MG63 (cell line): ENCODE measurements around the gene HAO2. TPM values are rescaled to one million over a fixed set of nuclear protein-coding genes. Genes with fewer than 3 reads are reported as not detected.
A peak's percentile ranks its signal among the peaks of the same experiment; 100 is the strongest.
"Not testable (repeated sequence)": the region's sequence is repeated elsewhere in the genome, so short reads cannot be mapped to it uniquely, and the experiment has no call there.

ENCODE experiments used
- DNase-seq: peaks from one replicate; pipeline ENCODE4 v3.0.0-alpha.2; 2020
- H3K27me3 ChIP-seq: fragments of 250-450 bp; sonication (Bioruptor Pico); 2 replicates; pipeline ENCODE4 v1.5.1; 2020; ENCODE audit warnings: mild to moderate bottlenecking, moderate library complexity
- H3K36me3 ChIP-seq: fragments of 250-450 bp; sonication (Bioruptor Pico); 2 replicates; pipeline ENCODE4 v1.5.1; 2020; ENCODE audit warnings: mild to moderate bottlenecking, moderate library complexity
- H3K4me3 ChIP-seq: fragments of 250-450 bp; sonication (Bioruptor Pico); 2 replicates; pipeline ENCODE4 v1.5.1; 2020; ENCODE audit warnings: mild to moderate bottlenecking, moderate library complexity
- H3K9me3 ChIP-seq: fragments of 250-450 bp; sonication (Bioruptor Pico); 2 replicates; pipeline ENCODE4 v1.5.1; 2020; ENCODE audit warnings: mild to moderate bottlenecking, moderate library complexity
- total RNA-seq: library from RNA; depleted of rRNA; stranded (reverse); fragments of >200 nt; shearing (Covaris generic); gene quantifications from 2 replicates; pipeline ENCODE4 v1.2.3, GENCODE V29; 2014; ENCODE audit warnings: low replicate concordance

Gene HAO2
- total RNA-seq, 1 experiment from 2014 or later = not detected

DNA sequence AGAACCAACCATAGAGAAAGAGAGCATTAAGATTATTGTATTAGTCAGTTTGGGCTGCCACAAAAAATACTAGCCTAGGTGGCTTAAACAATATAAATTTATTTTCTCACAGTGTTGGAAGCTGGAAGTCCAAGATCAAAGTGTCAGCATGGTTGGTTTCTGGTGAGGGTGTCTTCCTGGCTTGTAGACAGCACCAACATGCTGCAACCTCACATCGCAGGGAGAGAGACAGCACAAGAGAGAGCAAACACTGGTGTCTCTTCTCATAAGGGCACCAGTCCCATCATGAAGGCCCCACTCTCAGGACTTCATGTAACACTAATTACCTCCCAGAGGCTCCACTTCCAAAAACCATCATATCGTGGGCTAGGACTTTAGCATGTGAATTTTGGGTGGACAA, 30.6 kb upstream of the HAO2 start:
- H3K9me3 ChIP-seq = no peaks in the 10 kb centered on the region
- H3K4me3 ChIP-seq = no peak overlapping the region
- no peaks in the 10 kb centered on the region for H3K27me3 ChIP-seq
- no peaks in the 10 kb centered on the region for H3K36me3 ChIP-seq
- no peak for DNase-seq

DNA sequence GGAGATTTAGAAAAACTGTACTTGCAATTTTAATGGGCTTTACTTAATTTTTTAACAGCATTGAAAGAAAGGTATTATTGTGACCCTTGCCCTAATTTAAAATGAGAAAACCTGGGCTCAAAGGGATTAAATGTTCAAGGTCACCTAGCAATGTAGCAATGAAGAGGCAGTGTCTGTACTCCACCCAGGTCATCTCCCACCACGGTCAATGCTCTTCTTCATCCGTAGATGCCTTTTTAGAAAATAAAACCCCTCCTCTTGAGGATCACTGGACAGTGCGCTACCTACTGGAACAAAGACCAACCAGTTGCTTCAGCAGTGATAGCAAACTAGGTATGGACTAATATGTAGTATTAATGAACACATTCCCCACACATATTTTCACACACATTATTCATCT, 29.8 kb upstream of the HAO2 start:
- Histone ChIP-seq H3K27me3 (no peaks in the 10 kb centered on the region), H3K4me3 (no peak overlapping the region), H3K36me3 (no peaks in the 10 kb centered on the region), H3K9me3 (no peaks in the 10 kb centered on the region)
- DNase-seq = no peak

DNA sequence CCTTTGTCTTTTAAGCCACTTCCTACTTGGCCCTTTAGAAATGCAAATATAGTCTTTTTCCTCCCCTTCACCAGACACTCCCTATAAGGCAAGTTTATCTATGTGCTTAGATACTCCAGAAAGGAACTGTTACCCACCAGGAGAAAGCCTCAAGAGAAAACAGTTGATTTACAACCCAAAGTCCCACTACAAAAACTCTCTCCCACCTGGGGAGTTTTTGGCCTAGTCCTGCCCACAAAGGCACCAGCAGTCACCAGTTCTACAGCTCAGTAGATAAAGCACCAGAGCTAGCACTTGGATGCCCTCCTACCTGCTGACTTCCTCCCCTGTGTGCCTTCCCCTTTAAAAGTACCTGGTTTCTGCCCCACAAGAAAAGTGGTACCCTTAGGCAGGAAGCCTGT, 27.7 kb upstream of the HAO2 start:
- H3K36me3 ChIP-seq = no peaks in the 10 kb centered on the region

DNA sequence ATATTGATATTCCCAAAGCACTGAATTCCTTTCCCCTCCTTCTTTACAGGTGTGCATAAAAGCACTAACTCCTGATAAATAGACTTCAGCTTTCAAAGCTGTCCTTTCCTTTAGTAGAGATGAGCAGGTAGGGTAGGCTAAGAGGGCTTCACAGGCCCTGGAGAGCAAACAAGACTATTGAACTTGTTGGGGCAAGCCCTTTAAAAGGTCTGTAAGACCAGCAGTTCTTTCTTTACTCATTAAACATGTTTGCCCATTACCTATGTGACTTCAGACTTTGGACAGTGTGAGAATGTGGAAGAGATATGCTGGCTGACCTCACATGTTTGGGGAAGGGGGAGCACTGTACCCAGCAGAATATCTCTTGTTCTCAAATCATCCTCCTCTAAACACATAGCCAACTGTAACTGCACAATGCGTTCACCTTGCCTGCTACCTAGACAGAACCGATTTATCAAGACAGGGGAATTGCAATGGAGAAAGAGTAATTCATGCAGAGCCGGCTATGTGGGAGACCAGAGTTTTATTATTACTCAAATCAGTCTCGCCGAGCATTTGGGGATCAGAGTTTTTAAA, 27.1 kb upstream of the HAO2 start:
- Histone ChIP-seq H3K27me3 (no peaks in the 10 kb centered on the region), H3K9me3 (no peaks in the 10 kb centered on the region), H3K36me3 (no peaks in the 10 kb centered on the region), H3K4me3 (no peak overlapping the region)
- no peak for DNase-seq

More for the DNA sequence above, 27.7 kb upstream of the HAO2 start:
- no peak overlapping the region for H3K4me3 ChIP-seq
- no peak for DNase-seq
- H3K9me3 ChIP-seq = no peaks in the 10 kb centered on the region
- H3K27me3 ChIP-seq = no peaks in the 10 kb centered on the region

DNA sequence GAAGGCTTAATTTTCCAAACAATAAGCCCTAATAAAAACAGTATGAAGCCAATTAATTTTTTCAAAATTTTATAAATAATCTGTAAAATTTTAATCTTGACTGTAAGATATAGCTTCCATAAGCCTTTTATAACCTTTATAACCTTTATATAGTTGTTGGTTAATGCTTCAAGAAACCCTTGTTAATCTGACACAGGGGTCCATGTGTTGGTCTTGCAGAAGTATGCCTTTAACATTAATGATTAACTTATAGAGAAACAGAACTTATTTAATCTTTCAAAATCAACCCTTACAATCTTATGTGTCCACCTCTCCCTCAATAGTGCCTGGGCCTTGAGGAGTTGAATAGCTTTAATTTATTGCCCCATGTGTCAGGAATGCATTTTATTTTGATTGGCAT, 23.2 kb upstream of the HAO2 start:
- Histone ChIP-seq H3K9me3 (no peaks in the 10 kb centered on the region), H3K27me3 (no peaks in the 10 kb centered on the region), H3K36me3 (no peaks in the 10 kb centered on the region), H3K4me3 (no peak overlapping the region)
- DNase-seq = no peak

DNA sequence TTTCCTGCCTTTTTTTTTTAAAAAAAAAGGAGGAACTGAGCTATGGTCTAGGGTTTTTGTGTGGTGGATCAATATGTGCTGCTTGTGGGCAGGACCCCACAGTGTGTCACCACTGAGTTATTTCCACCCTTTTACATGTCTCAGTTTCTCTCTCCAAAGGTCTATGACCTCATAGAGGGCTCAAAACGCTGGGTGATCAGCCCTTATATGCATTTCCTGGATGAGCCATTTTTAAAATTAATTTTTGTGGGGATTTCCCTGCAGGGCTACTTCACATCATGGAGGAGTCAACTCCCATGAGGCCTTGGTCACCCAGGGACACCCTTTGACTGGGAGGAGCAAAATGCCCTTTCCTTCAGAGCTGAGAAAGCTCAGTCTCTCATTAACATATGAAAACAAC, 20.7 kb upstream of the HAO2 start:
- Histone ChIP-seq H3K27me3 (no peaks in the 10 kb centered on the region), H3K9me3 (no peaks in the 10 kb centered on the region), H3K4me3 (no peak overlapping the region), H3K36me3 (no peaks in the 10 kb centered on the region)
- no peak for DNase-seq

DNA sequence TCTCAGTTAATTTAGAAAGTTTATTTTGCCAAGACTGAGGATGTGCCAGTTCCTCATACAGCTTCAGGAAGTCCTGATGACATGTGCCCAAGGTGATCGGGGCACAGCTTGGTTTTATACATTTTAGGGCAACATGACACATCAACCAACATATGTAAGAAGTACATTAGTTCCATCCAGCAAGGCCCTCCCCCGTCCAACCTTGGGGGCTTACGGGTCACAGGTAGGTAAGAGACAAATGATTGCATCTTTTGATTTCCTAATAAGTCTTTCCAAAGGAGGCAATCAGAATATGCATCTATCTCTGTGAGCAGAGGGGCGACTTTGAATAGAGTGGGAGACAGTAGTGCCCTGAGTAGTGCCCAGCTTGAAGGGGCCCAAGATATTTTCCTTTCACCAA, 19.6 kb upstream of the HAO2 start:
- no peaks in the 10 kb centered on the region for H3K36me3 ChIP-seq
- no peaks in the 10 kb centered on the region for H3K27me3 ChIP-seq
- DNase-seq = no peak
- no peaks in the 10 kb centered on the region for H3K9me3 ChIP-seq
- no peak overlapping the region for H3K4me3 ChIP-seq

DNA sequence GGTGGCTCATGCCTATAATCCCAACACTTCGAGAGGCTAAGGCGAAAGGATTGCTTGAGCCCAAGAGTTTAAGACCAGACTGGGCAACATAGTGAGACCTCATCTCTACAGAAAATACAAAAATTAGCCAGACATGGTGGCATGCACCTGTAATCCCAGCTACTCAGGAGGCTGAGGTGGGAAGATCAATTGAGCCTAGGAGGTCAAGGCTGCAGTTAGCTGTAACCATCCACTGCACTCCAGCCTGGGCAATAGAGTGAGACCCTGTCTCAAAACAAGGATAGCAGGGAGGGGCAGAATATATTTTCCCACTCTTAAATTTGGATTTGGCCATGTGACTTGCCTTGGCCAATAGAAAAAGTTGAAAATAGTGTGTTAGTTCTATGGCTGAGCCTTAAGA, 17.7 kb upstream of the HAO2 start:
- not testable (repeated sequence) for H3K9me3 ChIP-seq, H3K36me3 ChIP-seq, H3K4me3 ChIP-seq, H3K27me3 ChIP-seq, DNase-seq

DNA sequence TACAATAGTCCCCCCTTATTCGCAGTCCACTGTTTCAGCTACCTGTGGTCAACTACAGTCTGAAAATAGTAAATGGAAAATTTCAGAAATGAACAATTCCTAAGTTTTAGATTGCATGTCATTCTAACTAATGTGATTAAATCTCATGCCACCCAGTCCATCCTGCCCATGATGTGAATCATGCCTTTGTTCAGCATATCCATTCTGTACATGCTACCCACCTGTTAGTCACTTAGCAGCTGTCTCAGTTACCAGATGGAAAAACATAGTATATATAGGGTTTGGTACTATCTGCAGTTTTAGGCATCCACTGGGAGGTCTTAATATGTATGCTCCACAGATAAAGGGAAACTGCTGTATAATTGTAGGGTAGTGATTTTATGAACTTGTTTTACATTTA, 16.6 kb upstream of the HAO2 start:
- Histone ChIP-seq H3K9me3 (no peaks in the 10 kb centered on the region; the same call in 1 of the 2 replicates), H3K4me3 (no peak overlapping the region), H3K27me3 (no peaks in the 10 kb centered on the region), H3K36me3 (no peaks in the 10 kb centered on the region)
- DNase-seq = no peak

DNA sequence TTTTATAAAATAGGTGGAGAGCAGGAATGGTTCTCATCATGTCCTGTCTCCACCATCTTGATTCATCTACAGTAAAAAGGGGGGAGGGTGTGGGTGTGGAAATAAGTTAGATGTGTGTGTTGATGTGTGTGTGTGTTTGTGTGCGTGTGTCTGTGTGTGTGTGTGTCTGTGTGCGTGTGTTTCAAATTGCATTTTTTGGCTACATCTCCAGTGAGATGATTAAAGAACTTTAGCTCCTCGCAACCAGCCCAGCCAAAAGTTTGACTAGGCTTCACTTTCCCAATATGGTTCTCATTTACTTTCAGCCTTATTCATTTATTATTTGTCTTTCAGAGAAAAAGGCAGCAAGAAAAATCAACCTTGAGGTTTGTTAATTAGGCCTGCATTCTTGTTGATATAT, 14.7 kb upstream of the HAO2 start:
- H3K36me3 ChIP-seq = no peaks in the 10 kb centered on the region

DNA sequence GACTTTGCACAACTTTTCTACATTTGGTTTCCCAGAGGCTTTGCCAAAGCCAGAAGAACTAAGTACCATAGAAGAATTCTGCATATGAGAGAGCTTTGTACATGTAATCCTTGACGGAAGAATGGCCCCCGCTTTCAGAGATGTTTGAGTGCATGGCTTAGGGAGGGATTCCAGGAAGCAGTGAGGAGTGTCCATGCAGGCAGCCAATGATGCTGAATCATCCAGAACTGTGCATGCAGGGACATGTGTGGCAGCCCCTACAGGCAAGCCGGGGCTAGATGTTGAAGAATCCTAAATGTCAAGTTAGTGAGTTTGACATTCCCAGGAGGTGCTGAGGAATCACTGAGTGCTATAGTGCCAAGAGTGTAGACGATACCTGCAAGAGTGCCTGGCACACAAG, 9.9 kb upstream of the HAO2 start:
- H3K9me3 ChIP-seq = no peaks in the 10 kb centered on the region; the same call in 1 of the 2 replicates
- no peaks in the 10 kb centered on the region for H3K36me3 ChIP-seq
- no peak overlapping the region for H3K4me3 ChIP-seq
- no peaks in the 10 kb centered on the region for H3K27me3 ChIP-seq
- DNase-seq = peak; percentile 30

More for the DNA sequence above, 14.7 kb upstream of the HAO2 start:
- Histone ChIP-seq H3K4me3 (no peak overlapping the region), H3K27me3 (no peaks in the 10 kb centered on the region), H3K9me3 (no peaks in the 10 kb centered on the region; the same call in 1 of the 2 replicates)
- no peak for DNase-seq

DNA sequence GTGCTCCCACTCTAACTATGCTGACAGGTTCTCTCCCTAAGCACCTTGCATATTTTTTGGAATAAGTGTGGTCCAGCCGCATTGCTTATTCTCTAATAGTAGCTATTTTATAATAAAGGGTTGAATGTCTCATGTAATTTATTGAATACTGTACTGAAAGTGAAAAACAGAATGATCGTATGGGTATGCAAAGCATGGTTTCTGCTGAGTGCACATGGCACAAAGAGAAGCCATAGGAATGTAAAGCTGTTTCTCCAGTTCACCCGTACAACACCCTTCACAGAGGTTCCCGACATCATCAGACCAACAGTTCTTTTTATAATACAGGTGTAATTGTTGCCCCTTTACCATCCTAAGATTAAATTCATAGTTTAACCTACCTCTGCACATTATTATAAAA, 8.9 kb upstream of the HAO2 start:
- no peaks in the 10 kb centered on the region for H3K27me3 ChIP-seq
- no peak overlapping the region for H3K4me3 ChIP-seq
- no peak for DNase-seq
- no peaks in the 10 kb centered on the region for H3K36me3 ChIP-seq
- no peaks in the 10 kb centered on the region; the same call in 1 of the 2 replicates for H3K9me3 ChIP-seq

DNA sequence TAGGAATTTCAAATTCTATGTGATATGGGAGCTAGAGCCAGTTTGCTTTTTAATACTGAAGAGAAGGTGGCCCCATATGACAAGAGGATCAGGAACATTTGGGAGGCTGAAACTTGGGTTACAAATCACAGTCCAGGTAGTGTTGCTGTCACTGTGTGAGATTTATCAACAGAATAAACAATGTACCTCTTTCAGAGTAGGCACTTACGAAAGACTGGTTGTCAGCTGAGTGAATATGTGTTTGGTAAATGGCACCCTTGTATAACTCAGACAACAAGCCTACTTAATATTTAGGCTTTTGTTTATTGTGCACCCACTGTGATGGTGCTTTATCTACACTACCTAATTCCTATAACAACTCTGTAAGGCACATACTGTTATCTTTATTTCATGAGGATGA, 7.4 kb upstream of the HAO2 start:
- no peaks in the 10 kb centered on the region; the same call in 1 of the 2 replicates for H3K9me3 ChIP-seq
- no peak overlapping the region for H3K4me3 ChIP-seq
- H3K36me3 ChIP-seq = no peaks in the 10 kb centered on the region
- DNase-seq = no peak
- H3K27me3 ChIP-seq = no peaks in the 10 kb centered on the region

DNA sequence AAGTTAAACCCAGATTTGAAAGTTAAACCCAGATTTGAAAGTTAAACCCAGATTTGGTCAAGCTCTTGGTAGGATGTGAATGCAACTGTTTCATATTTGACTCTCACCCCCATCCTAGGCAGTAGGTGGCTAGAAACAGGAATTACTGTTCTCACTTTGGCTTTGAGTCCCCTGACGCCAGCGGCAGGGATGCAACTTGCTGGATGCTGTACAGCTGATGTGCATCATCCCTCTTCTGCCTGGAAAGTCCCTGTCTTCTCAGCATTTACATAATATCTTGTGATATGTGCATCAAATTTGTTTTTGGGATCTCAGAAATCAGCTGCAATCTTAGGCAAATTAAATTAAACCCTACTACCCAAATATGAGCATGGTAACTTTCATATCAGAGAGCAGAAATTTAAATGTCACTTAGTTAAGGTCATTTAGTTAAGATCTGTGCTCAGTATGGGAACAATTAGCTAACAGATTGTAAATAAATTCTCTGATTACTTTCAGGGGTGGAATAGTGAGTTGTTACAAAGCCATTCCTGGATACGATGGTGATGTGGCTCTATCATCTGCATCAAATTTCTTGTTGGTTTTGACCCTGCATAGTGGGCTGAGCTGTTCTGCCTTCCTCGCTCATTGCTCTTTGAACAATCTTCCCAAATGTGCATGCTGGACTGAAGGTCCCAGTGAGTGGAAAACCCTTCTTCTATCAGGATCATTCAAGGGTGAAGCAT, 6.8 kb upstream of the HAO2 start:
- Histone ChIP-seq H3K9me3 (no peaks in the 10 kb centered on the region), H3K27me3 (no peaks in the 10 kb centered on the region), H3K4me3 (no peak overlapping the region), H3K36me3 (no peaks in the 10 kb centered on the region)
- no peak for DNase-seq

DNA sequence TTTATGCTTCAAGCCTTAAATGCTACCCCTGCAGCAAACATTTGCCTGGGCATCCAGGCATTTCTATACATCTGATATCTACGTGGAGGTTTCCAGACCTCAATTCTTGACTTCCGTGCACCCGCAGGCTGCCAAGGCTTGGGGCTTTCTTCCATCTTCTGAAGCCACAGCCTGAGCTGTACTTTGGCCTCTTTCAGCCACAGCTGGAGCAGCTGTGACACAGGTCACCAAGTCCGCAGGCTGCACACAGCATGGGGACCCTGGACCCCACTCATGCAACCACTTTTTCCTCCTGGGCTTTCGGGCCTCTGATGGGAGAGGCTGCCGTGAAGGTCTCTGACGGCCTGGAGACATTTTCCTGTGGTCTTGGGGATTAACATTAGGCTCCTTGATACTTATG, 5.4 kb upstream of the HAO2 start:
- no peaks in the 10 kb centered on the region for H3K36me3 ChIP-seq
- DNase-seq = no peak
- no peak overlapping the region for H3K4me3 ChIP-seq
- H3K27me3 ChIP-seq = no peaks in the 10 kb centered on the region
- no peaks in the 10 kb centered on the region for H3K9me3 ChIP-seq

DNA sequence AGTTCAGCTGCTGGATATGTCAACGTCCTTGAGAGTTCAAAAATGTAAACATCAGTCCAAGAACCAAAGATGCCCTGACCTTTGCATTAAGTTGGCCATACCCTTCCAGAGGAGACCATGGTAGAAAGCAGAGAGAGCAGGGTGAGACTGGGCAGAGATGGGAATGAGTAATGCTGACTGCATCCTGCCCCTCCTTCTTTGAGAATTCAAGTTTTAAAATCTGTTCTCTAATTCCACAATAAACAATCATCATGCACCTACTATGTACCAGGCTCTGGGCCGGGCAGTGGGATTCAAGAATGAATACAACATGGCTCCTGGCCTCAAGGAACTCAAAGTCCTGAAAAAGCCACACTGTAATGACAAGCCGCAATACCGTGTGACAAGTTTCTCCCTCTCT, 3.9 kb upstream of the HAO2 start:
- Histone ChIP-seq H3K9me3 (no peaks in the 10 kb centered on the region), H3K27me3 (no peaks in the 10 kb centered on the region), H3K36me3 (no peaks in the 10 kb centered on the region), H3K4me3 (no peak overlapping the region)
- DNase-seq = peak; percentile 78

DNA sequence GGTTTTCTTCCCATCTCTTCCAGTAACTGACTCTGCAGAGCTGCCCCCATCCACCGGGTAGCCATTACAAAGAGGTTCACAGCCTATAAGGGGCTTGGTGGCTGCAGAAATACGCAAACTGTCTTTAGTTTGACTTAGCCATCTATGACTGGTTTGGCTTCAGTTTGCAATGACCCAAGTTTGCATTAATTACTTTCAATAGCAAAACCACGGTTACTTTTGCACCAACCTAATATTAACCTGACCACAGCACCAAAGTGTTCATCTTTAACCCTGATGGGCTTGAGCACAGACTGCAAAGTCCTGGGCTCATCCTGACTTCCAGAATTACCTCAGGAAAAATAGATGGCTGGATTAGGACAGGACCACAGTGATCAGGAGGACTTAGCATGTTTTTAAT, 2.2 kb upstream of the HAO2 start:
- Histone ChIP-seq H3K4me3 (no peak overlapping the region), H3K27me3 (no peaks in the 10 kb centered on the region), H3K36me3 (no peaks in the 10 kb centered on the region), H3K9me3 (no peaks in the 10 kb centered on the region)
- no peak for DNase-seq

DNA sequence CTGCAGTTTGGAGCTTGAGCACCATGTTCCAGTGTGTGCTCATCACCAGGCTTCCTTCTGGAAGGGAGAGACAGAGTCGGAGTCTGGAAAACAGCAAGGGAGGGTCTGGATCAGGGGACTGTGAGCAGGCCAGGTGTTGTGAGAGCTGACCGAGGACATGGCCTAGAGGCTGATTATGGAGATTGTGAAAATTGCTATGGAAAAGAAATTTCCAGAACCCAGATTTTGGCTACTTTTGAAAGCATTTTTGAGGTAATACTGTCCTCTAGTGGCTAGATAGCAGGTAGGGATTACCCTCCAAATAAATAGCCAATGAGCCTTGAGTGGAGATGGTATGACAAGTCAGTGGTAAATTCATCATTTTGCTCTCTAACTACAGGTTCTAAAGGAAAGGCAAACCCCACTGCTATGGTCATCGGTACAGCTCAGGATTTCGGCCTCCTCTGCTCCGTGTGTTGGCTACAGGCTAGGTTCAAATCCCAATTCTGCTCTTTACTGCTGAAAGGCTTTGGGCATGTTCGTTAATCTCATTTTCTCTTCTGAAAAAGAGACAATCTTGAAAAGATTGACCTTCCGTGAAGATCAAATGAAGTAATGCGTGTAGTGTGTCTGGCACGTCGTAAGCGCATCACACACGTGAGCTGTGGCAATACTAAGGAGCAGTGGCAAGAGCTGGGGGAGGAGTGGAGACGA, 1.0 kb upstream of the HAO2 start:
- DNase-seq = no peak
- H3K4me3 ChIP-seq = no peak overlapping the region
- no peaks in the 10 kb centered on the region for H3K9me3 ChIP-seq
- no peaks in the 10 kb centered on the region for H3K36me3 ChIP-seq
- H3K27me3 ChIP-seq = no peaks in the 10 kb centered on the region
